AG04450 (cell line): Measurements from ENCODE around the gene FANCC. TPM values are rescaled to one million over a fixed set of nuclear protein-coding genes. Genes with fewer than 3 reads are reported as not detected.
A peak's percentile ranks its signal among the peaks of the same experiment; 100 is the strongest.

Experiments used
- CTCF ChIA-PET: fragments of 300-600, 350-600 bp; formaldehyde crosslinking; extraction: SDS; loops from one replicate; lab custom pipeline; 2022; ENCODE audit warnings: antibody characterized with exemption, inconsistent platforms; lab: Charles Lee
- POLR2A ChIA-PET: fragments of 350-600 bp; formaldehyde crosslinking; extraction: SDS; loops from one replicate; lab custom pipeline; 2021; ENCODE audit warnings: antibody characterized with exemption, inconsistent platforms; lab: Yijun Ruan, JAX
- DNase-seq: peaks from one replicate; pipeline ENCODE4 v3.0.0-alpha.2; 2011; ENCODE audit warnings: low read depth, low spot score
- H3K27ac ChIP-seq: one replicate; pipeline ENCODE4 v1.5.1; 2012; ENCODE audit warnings: low read depth, low read length, control low read depth
- H3K27me3 ChIP-seq: one replicate; pipeline ENCODE4 v1.6.0; 2012; ENCODE audit warnings: low read length; ENCODE audit not compliant: control insufficient read depth, insufficient read depth
- H3K4me3 ChIP-seq: 2 replicates; pipeline ENCODE4 v1.5.1; 2011; ENCODE audit warnings: mild to moderate bottlenecking, low read depth, low read length, control low read depth
- H3K9me3 ChIP-seq: 2 replicates; pipeline ENCODE4 v1.5.1; 2012; ENCODE audit warnings: low read length; ENCODE audit not compliant: control insufficient read depth, insufficient read depth
- CTCF ChIP-seq: IDR thresholded peaks from 2 replicates; pipeline ENCODE4 v1.5.1; 2011; ENCODE audit warnings: low read depth, low read length, control low read depth, inconsistent platforms
- polyA plus RNA-seq: library from polyadenylated mRNA; depleted of rRNA; stranded (reverse); fragments of >200 nt; gene quantifications from 2 replicates; pipeline ENCODE4 v1.2.3, GENCODE V29; 2011

Gene FANCC
- polyA plus RNA-seq, 1 experiment = 10.8 TPM

GRCh38 chr9:95130484-95130883, 187.0 kb downstream of the FANCC start:
- TF ChIP-seq CTCF = no peak
- ChIA-PET CTCF (interaction anchor here (0.6 to 9.0 kb wide), 45 partner anchors 8 to 1448 kb away, joined by 3 to 238 read pairs (median 5); no protein-coding TSS in a partner anchor), POLR2A (no interaction called here)
- no peaks in the 10 kb centered on the region for H3K27me3 ChIP-seq
- no peak overlapping the region for H3K27ac ChIP-seq
- H3K9me3 ChIP-seq = no peaks in the 10 kb centered on the region
- no peak for DNase-seq
- H3K4me3 ChIP-seq = no peak overlapping the region

GRCh38 chr9:95129476-95130291, 187.8 kb downstream of the FANCC start:
- H3K9me3 ChIP-seq = no peaks in the 10 kb centered on the region
- ChIA-PET POLR2A (no interaction called here), CTCF (interaction anchor here (0.6 to 9.0 kb wide), 19 partner anchors 8 to 1447 kb away, joined by 3 to 238 read pairs (median 6); no protein-coding TSS in a partner anchor)
- no peak for DNase-seq
- no peak overlapping the region for H3K4me3 ChIP-seq
- no peak overlapping the region for H3K27ac ChIP-seq
- no peaks in the 10 kb centered on the region for H3K27me3 ChIP-seq
- TF ChIP-seq CTCF = no peak

GRCh38 chr9:95128177-95128524, 189.4 kb downstream of the FANCC start:
- Histone ChIP-seq H3K27ac (no peak overlapping the region), H3K27me3 (no peaks in the 10 kb centered on the region), H3K9me3 (no peaks in the 10 kb centered on the region), H3K4me3 (no peak overlapping the region)
- TF ChIP-seq CTCF = no peak
- no peak for DNase-seq
- POLR2A ChIA-PET = interaction anchor here (1.0 to 1.3 kb wide), 2 partner anchors 103 to 122 kb away, joined by 3 read pairs; no protein-coding TSS in a partner anchor
- CTCF ChIA-PET = interaction anchor here (0.5 to 9.0 kb wide), 64 partner anchors 10 to 988 kb away, joined by 3 to 238 read pairs (median 4); no protein-coding TSS in a partner anchor

GRCh38 chr9:95127249-95128176, 190.0 kb downstream of the FANCC start:
- POLR2A ChIA-PET = interaction anchor here (1.0 to 1.3 kb wide), 2 partner anchors 102 to 121 kb away, joined by 3 read pairs; no protein-coding TSS in a partner anchor
- H3K4me3 ChIP-seq = peak overlapping the region; percentile 50

More at GRCh38 chr9:95127249-95128176, 190.0 kb downstream of the FANCC start:
- no peaks in the 10 kb centered on the region for H3K9me3 ChIP-seq
- peak; percentile 98 for TF ChIP-seq CTCF
- CTCF ChIA-PET = interaction anchor here (0.5 to 9.0 kb wide), 72 partner anchors 8 to 988 kb away, joined by 3 to 238 read pairs (median 4); no protein-coding TSS in a partner anchor
- H3K27me3 ChIP-seq = no peaks in the 10 kb centered on the region
- DNase-seq = peak; percentile 46
- no peak overlapping the region for H3K27ac ChIP-seq
